H7 (cell line): ENCODE measurements around the gene PPP1R10. TPM values are rescaled to one million over a fixed set of nuclear protein-coding genes. Genes with fewer than 3 reads are reported as not detected.
A peak's percentile ranks its signal among the peaks of the same experiment; 100 is the strongest.
"Not testable (repeated sequence)": the region's sequence is repeated elsewhere in the genome, so short reads cannot be mapped to it uniquely, and the experiment has no call there.

Experiments
- DNase-seq: peaks from one replicate; pipeline ENCODE4 v3.0.0; 2012
- H3K27me3 ChIP-seq: 2 replicates; pipeline ENCODE4 v1.6.0; 2011; ENCODE audit warnings: mild to moderate bottlenecking, low read length; ENCODE audit not compliant: control insufficient read depth, insufficient read depth
- H3K36me3 ChIP-seq: replicated peaks from 2 replicates; pipeline ENCODE4 v1.5.1; 2011; ENCODE audit warnings: low read length; ENCODE audit not compliant: control insufficient read depth, insufficient read depth
- H3K4me3 ChIP-seq: 2 replicates; pipeline ENCODE4 v1.5.1; 2011; ENCODE audit warnings: low read depth, mild to moderate bottlenecking, control low read depth, low read length, moderate library complexity; ENCODE audit not compliant: insufficient read depth
- total RNA-seq: library from RNA; depleted of rRNA; stranded (reverse); fragments of >200 nt; shearing (Covaris generic); gene quantifications from 2 replicates; pipeline ENCODE4 v1.2.3, GENCODE V29; 2014

The PPP1R10 gene
- total RNA-seq, 1 experiment from 2014 or later = 47.3 TPM

- no peaks in the 10 kb centered on the region for H3K27me3 ChIP-seq
- no peak for DNase-seq
- H3K4me3 ChIP-seq = no peak overlapping the region
- H3K36me3 ChIP-seq = peaks cover 24% of the 10 kb centered on the region
Measured at GRCh38 chr6:30613251-30614043, 3.6 kb downstream of the PPP1R10 start.

- H3K27me3 ChIP-seq = no peaks in the 10 kb centered on the region
- no peak for DNase-seq
- H3K4me3 ChIP-seq = no peak overlapping the region
- peaks cover 25% of the 10 kb centered on the region for H3K36me3 ChIP-seq
Measured at GRCh38 chr6:30612687-30613248, 4.3 kb downstream of the PPP1R10 start.

DNA sequence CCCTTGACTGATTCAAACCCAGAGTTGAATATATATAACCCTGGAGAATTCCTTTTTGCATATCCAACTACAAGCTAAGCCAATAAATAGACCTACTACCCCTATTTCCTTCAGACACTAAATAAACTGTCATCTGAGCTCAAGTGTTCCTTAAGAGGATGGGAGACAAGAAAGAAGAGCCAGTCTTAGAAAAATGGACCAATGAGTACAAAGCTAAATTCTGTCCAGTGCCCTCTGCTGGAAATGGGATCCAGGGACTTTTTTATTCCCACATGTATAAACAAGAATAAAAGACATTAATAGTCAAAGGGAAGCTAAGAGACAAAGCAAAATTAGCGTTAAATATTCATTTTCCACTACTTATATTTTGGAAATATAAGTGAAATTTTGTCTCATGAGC is 4.8 kb downstream of the PPP1R10 start:
- Histone ChIP-seq H3K4me3 (no peak overlapping the region), H3K27me3 (no peaks in the 10 kb centered on the region), H3K36me3 (peaks cover 31% of the 10 kb centered on the region)
- DNase-seq = no peak

- peaks cover 33% of the 10 kb centered on the region for H3K36me3 ChIP-seq
- H3K27me3 ChIP-seq = no peaks in the 10 kb centered on the region
- no peak overlapping the region for H3K4me3 ChIP-seq
- DNase-seq = no peak
Measured at GRCh38 chr6:30611856-30612194, 5.2 kb downstream of the PPP1R10 start.

- Histone ChIP-seq H3K4me3 (no peak overlapping the region), H3K27me3 (no peaks in the 10 kb centered on the region), H3K36me3 (peaks cover 35% of the 10 kb centered on the region)
- DNase-seq = no peak
Measured at GRCh38 chr6:30611150-30611855, 5.7 kb downstream of the PPP1R10 start.

- Histone ChIP-seq H3K27me3 (no peaks in the 10 kb centered on the region), H3K4me3 (no peak overlapping the region), H3K36me3 (peaks cover 42% of the 10 kb centered on the region)
- no peak for DNase-seq
Measured at GRCh38 chr6:30610065-30610464, 7.0 kb downstream of the PPP1R10 start.

- Histone ChIP-seq H3K27me3 (no peaks in the 10 kb centered on the region), H3K4me3 (no peak overlapping the region), H3K36me3 (peaks cover 68% of the 10 kb centered on the region)
- no peak for DNase-seq
Measured at GRCh38 chr6:30603961-30604360, 13.1 kb downstream of the PPP1R10 start.

DNA sequence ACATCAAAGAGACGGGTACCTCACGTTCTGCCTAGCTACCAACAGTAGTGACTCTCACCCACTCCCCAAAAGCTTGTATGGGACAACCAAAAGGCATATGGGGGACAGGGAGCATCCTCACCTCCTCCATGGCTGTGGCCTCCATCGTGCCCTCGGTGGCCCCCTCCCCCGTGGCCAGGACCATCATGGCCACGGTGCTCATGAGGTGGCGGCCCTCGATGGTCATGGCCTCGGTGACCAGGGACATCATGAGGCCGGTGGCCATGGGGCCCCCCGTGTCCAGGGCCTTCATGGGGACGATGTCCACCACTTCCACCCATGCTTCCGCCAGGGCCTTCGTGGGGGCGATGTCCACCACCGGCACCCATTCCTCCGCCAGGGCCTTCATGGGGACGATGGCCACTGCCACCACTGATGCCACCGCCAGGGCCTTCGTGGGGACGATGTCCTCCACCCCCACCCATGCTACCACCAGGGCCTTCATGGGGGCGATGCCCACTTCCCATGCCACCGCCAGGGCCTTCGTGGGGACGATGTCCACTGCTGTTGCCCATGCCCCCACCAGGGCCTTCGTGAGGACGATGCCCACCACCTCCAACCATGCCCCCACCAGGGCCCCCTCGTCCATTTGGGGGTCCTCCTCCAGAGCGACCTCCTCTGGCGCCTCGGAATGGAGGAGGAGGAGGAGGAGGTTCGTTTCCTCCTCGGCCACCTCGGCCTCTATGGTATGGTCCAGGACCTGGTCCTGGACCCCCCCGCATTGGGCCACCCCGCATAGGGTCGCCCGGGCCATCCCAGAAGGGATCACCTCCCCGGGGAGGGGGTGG is 15.0 kb downstream of the PPP1R10 start:
- H3K36me3 ChIP-seq = peaks cover 56% of the 10 kb centered on the region
- DNase-seq = no peak
- H3K4me3 ChIP-seq = no peak overlapping the region
- no peaks in the 10 kb centered on the region for H3K27me3 ChIP-seq

GRCh38 chr6:30601436-30601814 is 15.6 kb downstream of the PPP1R10 start:
- DNase-seq = no peak
- Histone ChIP-seq H3K36me3 (peaks cover 50% of the 10 kb centered on the region), H3K27me3 (no peaks in the 10 kb centered on the region), H3K4me3 (no peak overlapping the region)

DNA sequence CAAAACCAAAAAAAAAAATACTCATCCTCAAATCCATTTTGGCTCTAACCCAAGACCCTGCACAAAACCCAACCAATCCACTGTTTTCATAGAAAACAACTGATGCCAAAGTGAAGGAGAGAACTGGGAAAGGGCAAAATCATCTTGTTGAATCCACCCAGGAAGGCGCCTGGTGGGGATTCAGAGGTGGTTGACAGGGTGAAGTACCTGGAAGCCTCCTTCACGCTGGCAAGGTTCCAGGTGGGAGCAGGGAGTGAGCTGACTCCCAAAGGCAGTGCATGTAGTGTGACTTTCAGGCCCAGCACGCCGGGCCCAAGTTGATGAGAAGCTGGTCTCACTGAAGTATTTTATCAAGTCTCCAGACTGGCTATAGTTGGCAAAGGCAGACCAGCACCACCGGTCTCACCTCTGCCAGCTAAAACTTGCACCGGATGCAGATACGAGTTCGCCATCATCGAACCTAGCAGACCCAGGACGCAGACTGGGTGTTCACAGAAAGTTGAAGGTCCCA is 16.5 kb downstream of the PPP1R10 start:
- no peak overlapping the region for H3K4me3 ChIP-seq
- peaks cover 42% of the 10 kb centered on the region for H3K36me3 ChIP-seq
- no peaks in the 10 kb centered on the region for H3K27me3 ChIP-seq
- DNase-seq = no peak

DNA sequence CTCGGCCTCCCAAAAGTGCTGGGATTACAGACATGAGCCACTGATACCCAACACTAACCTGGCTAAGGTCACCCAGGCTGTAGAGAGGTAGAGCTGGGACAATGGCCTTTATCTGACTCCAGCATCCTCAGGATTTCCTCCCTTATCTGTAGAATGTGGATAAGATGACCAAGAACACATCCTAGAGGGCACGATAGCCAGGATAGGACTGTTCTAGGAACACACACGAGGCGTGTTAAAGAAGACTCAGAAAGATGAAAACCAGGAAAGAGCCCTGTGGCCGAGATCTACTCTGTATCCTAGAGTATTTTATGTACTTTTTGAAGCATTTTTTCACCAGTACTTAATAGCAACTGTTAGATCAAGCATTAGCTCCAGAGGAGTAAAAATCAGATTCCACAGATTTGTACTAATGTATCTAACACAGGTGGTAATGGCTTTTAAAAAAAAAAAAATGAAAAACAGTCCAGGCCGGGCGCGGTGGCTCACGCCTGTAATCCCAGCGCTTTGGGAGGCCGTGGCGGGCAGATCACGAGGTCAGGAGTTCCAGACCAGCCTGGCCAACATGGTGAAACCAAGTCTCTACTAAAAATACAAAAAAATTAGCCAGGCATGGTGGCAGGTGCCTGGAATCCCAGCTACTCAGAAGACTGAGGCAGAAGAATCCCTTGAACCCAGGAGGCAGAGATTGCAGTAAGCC is 17.3 kb downstream of the PPP1R10 start:
- H3K27me3 ChIP-seq = no peaks in the 10 kb centered on the region
- H3K4me3 ChIP-seq = no peak overlapping the region
- peaks cover 36% of the 10 kb centered on the region for H3K36me3 ChIP-seq
- DNase-seq = no peak

GRCh38 chr6:30598912-30599624 is 18.0 kb downstream of the PPP1R10 start:
- DNase-seq = no peak

GRCh38 chr6:30597315-30598144 is 19.5 kb downstream of the PPP1R10 start:
- H3K4me3 ChIP-seq, H3K27me3 ChIP-seq: not testable (repeated sequence)
- peaks cover 14% of the 10 kb centered on the region for H3K36me3 ChIP-seq
- DNase-seq = peak; percentile 81

More at GRCh38 chr6:30598912-30599624, 18.0 kb downstream of the PPP1R10 start:
- Histone ChIP-seq H3K27me3 (no peaks in the 10 kb centered on the region), H3K4me3 (no peak overlapping the region), H3K36me3 (peaks cover 29% of the 10 kb centered on the region)
